ENCODE data around the gene P2RX2. TPM values are rescaled to one million over a fixed set of nuclear protein-coding genes. Genes with fewer than 3 reads are reported as not detected.

The P2RX2 gene
- total and polyA plus RNA-seq, 2 experiments from 2014 or later, result 1.1 to 1.7 TPM

GRCh38 chr12:132633901-132634300 is 15.3 kb downstream of the P2RX2 start:
- DNase-seq (ENCODE audit: low spot score) (no peak), ATAC-seq (no peak)
- H3K36me3 Mint-ChIP-seq (ENCODE audit: low read depth), result peaks cover 100% of the 10 kb centered on the region
- H3K27me3 Mint-ChIP-seq (ENCODE audit: insufficient read depth, low read depth, poor library complexity), result peaks cover 14% of the 10 kb centered on the region
- Histone ChIP-seq H3F3A (replicated peaks; ENCODE audit: low read depth) (peaks cover 14% of the 10 kb centered on the region; the same call in 1 of the 2 replicates), H3K4me2 (no peak overlapping the region), H3K4me1 (ENCODE audit: insufficient read depth) (no peaks in the 10 kb centered on the region), H3K27ac (ENCODE audit: low read depth) (0 out of 2 replicates have a peak overlapping the region, but pooled peaks have one; percentile 39), H3K9me2 (ENCODE audit: insufficient read depth) (no peaks in the 10 kb centered on the region), H2AFZ (no peak overlapping the region), H3K4me3 (no peak overlapping the region), H3K79me2 (replicated peaks; ENCODE audit: insufficient read depth) (no peaks in the 10 kb centered on the region), H4K20me1 (replicated peaks; ENCODE audit: insufficient read depth) (peaks cover 28% of the 10 kb centered on the region), H3K27me3 (ENCODE audit: insufficient read depth) (no peaks in the 10 kb centered on the region), H3K36me3 (ENCODE audit: insufficient read depth) (peaks cover 51% of the 10 kb centered on the region)
- H3K4me3 Mint-ChIP-seq, result no peak overlapping the region
- TF ChIP-seq CREB1 (CRISPR knock-in tag; IDR thresholded peaks at IDR 0.05; ENCODE audit: low read depth) (no peak), REST (IDR thresholded peaks at IDR 0.05; ENCODE audit: unreplicated experiment) (no peak), ZNF331 (CRISPR knock-in tag; IDR thresholded peaks at IDR 0.05; ENCODE audit: low read depth) (no peak), EZH2 (IDR thresholded peaks at IDR 0.05; ENCODE audit: low read depth, unreplicated experiment) (no peak), NANOG (IDR thresholded peaks at IDR 0.05; ENCODE audit: borderline replicate concordance) (no peak), ETS1 (IDR thresholded peaks at IDR 0.05) (no peak), JUNB (IDR thresholded peaks at IDR 0.05; ENCODE audit: unreplicated experiment) (no peak), ZNF462 (CRISPR knock-in tag; IDR thresholded peaks at IDR 0.05) (no peak), CTCF (conservative IDR thresholded peaks at IDR 0.05; ENCODE audit: low read depth in 2 of 2) (no peak), ZNF114 (CRISPR knock-in tag; IDR thresholded peaks at IDR 0.05) (no peak), POLR2AphosphoS5 (IDR thresholded peaks at IDR 0.05; ENCODE audit: low read depth) (no peak), EZH2phosphoT487 (IDR thresholded peaks at IDR 0.05; ENCODE audit: unreplicated experiment) (no peak), STAT1 (IDR thresholded peaks at IDR 0.05; ENCODE audit: unreplicated experiment) (no peak)
- no peaks in the 10 kb centered on the region for H3K4me1 Mint-ChIP-seq
- H3K27ac Mint-ChIP-seq, result no peak overlapping the region
- H3K9me3 Mint-ChIP-seq, result no peaks in the 10 kb centered on the region; the same call in 2 of the 3 replicates
